OCI-LY1 (cell line): ENCODE measurements around the gene ACAA1.

Source experiments
- H2AFZ ChIP-seq: fragments of 200-600 bp; sonication (generic), shearing (Covaris generic); 2 replicates; pipeline ENCODE4 v1.6.0; 2014; ENCODE audit warnings: antibody characterized with exemption, mild to moderate bottlenecking, low read length
- H3F3A ChIP-seq: fragments of 200-600 bp; sonication (generic), shearing (Covaris generic); 2 replicates; pipeline ENCODE4 v1.6.0; 2014; ENCODE audit warnings: mild to moderate bottlenecking, antibody characterized with exemption, low read length, moderate library complexity; ENCODE audit not compliant: insufficient read depth
- H3K27ac ChIP-seq: fragments of 200-600 bp; sonication (generic); 2 replicates; pipeline ENCODE4 v1.5.1; 2014; ENCODE audit warnings: low read length, mixed run types, mild to moderate bottlenecking, low read depth; ENCODE audit not compliant: poor library complexity, severe bottlenecking
- H3K27me3 ChIP-seq: fragments of 200-600 bp; sonication (generic); 2 replicates; pipeline ENCODE4 v1.6.0; 2014; ENCODE audit warnings: antibody characterized with exemption, mild to moderate bottlenecking, low read length, moderate library complexity; ENCODE audit not compliant: insufficient read depth
- H3K36me3 ChIP-seq: fragments of 200-600 bp; sonication (generic); 2 replicates; pipeline ENCODE4 v1.6.1; 2014; ENCODE audit warnings: mild to moderate bottlenecking, antibody characterized with exemption, low read length, moderate library complexity, mixed read lengths; ENCODE audit not compliant: insufficient read depth
- H3K4me1 ChIP-seq: fragments of 200-600 bp; sonication (generic); 2 replicates; pipeline ENCODE4 v1.5.1; 2014; ENCODE audit warnings: mild to moderate bottlenecking, low read length, moderate library complexity; ENCODE audit not compliant: insufficient read depth, severe bottlenecking
- H3K4me2 ChIP-seq: fragments of 200-600 bp; sonication (generic), shearing (Covaris generic); 2 replicates; pipeline ENCODE4 v1.6.1; 2014; ENCODE audit warnings: low read length
- H3K4me3 ChIP-seq: fragments of 200-600 bp; sonication (generic); 2 replicates; pipeline ENCODE4 v1.5.1; 2014; ENCODE audit warnings: low read length, low read depth, mild to moderate bottlenecking, mixed read lengths; ENCODE audit not compliant: poor library complexity, severe bottlenecking
- H3K79me2 ChIP-seq: fragments of 200-600 bp; shearing (Covaris generic); 2 replicates; pipeline ENCODE4 v1.6.1; 2016; ENCODE audit warnings: mixed run types, low read length, mixed read lengths; ENCODE audit not compliant: insufficient read depth
- H3K9ac ChIP-seq: fragments of 200-600 bp; sonication (generic), shearing (Covaris generic); 2 replicates; pipeline ENCODE4 v1.6.1; 2014; ENCODE audit warnings: mild to moderate bottlenecking, low read length, mixed read lengths
- H3K9me2 ChIP-seq: fragments of 200-600 bp; sonication (generic), shearing (Covaris generic); 2 replicates; pipeline ENCODE4 v1.6.1; 2014; ENCODE audit warnings: low read depth, mild to moderate bottlenecking, low read length, mixed read lengths
- H3K9me3 ChIP-seq: fragments of 200-600 bp; shearing (Covaris generic); 2 replicates; pipeline ENCODE4 v1.6.1; 2014; ENCODE audit warnings: low read length, mixed read lengths
- H4K20me1 ChIP-seq: fragments of 200-600 bp; sonication (generic), shearing (Covaris generic); 2 replicates; pipeline ENCODE4 v1.6.0; 2016; ENCODE audit warnings: mild to moderate bottlenecking, low read length; ENCODE audit not compliant: insufficient read depth
- EZH2 ChIP-seq: fragments of 200-600 bp; sonication (generic), shearing (Covaris generic); IDR thresholded peaks from 2 replicates; pipeline ENCODE4 v1.8.0; 2017; ENCODE audit warnings: borderline replicate concordance, mixed run types, mild to moderate bottlenecking, antibody characterized with exemption, low read length, moderate library complexity, mixed read lengths
- TF ChIP-seq, protein P1 (sequence below): fragments of 200-600 bp; sonication (generic), shearing (Covaris generic); IDR thresholded peaks from 2 replicates; pipeline ENCODE4 v1.5.1; 2017; ENCODE audit warnings: mild to moderate bottlenecking, antibody characterized with exemption, low read length, moderate library complexity, mixed read lengths

The ACAA1 gene

DNA sequence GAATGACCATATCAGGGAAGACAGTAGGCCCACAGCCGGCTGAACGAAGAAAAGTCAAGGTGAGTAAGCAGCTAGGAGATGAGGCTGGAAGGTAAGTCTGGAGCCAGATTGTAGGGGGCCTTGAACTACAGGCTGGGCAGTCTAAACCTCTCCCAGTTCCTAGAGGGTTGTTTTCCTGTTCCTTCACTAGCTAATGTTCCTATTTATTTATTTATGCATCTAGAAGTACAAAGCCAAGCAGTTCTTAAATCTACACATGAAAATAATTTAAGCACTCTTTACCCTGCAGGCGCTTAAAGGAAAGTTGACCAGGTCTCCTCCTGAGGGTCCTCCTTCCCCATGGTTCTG, 3.7 kb downstream of the ACAA1 start:
- H3F3A ChIP-seq = no peaks in the 10 kb centered on the region
- no peak overlapping the region for H3K4me3 ChIP-seq
- peaks cover 21% of the 10 kb centered on the region for H3K4me1 ChIP-seq
- H2AFZ ChIP-seq = no peak overlapping the region
- H3K36me3 ChIP-seq = peaks cover 50% of the 10 kb centered on the region
- no peaks in the 10 kb centered on the region for H3K9me3 ChIP-seq
- H3K4me2 ChIP-seq = no peak overlapping the region
- no peaks in the 10 kb centered on the region for H3K27me3 ChIP-seq
- no peak overlapping the region for H3K9ac ChIP-seq
- H4K20me1 ChIP-seq = no peaks in the 10 kb centered on the region
- no peaks in the 10 kb centered on the region for H3K9me2 ChIP-seq
- H3K79me2 ChIP-seq = no peaks in the 10 kb centered on the region
- TF ChIP-seq, protein P1, sequence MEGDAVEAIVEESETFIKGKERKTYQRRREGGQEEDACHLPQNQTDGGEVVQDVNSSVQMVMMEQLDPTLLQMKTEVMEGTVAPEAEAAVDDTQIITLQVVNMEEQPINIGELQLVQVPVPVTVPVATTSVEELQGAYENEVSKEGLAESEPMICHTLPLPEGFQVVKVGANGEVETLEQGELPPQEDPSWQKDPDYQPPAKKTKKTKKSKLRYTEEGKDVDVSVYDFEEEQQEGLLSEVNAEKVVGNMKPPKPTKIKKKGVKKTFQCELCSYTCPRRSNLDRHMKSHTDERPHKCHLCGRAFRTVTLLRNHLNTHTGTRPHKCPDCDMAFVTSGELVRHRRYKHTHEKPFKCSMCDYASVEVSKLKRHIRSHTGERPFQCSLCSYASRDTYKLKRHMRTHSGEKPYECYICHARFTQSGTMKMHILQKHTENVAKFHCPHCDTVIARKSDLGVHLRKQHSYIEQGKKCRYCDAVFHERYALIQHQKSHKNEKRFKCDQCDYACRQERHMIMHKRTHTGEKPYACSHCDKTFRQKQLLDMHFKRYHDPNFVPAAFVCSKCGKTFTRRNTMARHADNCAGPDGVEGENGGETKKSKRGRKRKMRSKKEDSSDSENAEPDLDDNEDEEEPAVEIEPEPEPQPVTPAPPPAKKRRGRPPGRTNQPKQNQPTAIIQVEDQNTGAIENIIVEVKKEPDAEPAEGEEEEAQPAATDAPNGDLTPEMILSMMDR = no peak
- TF ChIP-seq EZH2 = no peak
- H3K27ac ChIP-seq = no peak overlapping the region

DNA sequence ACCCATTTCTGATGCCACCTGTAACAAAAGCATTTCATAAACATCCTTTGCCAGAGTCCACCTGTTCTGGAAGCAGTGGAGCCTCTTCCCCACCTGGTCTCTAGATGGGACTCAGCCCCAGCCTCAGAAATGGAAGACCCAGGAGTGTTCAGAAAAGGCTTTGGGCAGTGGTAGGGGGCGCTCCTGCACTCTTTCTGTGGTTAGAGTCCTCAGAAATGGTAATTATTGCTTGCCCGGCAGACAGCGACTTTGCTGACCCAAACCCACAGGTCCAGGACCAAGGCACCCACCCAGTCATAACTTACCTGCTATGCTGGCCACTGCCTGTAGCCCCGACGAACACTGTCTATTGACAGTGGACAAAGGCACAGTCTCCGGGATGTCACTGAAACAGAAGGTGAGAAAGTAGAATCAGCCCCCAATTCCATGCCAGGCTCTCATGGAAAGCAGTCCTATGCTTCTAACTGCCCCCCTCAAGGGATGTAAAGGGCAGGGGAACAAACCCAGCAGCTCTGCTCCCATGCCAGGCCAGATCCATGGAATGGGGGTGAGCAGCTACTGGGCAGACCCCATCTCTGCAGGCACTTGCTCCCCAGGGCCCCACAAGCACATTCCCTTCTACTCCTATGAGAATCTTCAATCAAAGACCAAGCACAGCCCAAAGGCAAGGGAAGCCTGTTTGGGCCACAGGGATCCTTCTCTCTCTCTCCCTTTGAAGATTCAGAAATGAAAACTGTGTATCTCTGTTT, 5.1 kb downstream of the ACAA1 start:
- H3K9ac ChIP-seq = no peak overlapping the region
- no peak overlapping the region for H2AFZ ChIP-seq
- peaks cover 13% of the 10 kb centered on the region for H3K4me1 ChIP-seq
- no peaks in the 10 kb centered on the region for H4K20me1 ChIP-seq
- no peak overlapping the region for H3K27ac ChIP-seq
- TF ChIP-seq EZH2 = no peak
- TF ChIP-seq, protein P1 = peak; percentile 83
- H3K9me3 ChIP-seq = no peaks in the 10 kb centered on the region
- no peaks in the 10 kb centered on the region for H3K27me3 ChIP-seq
- H3K79me2 ChIP-seq = no peaks in the 10 kb centered on the region
- H3K4me2 ChIP-seq = no peak overlapping the region
- H3K9me2 ChIP-seq = no peaks in the 10 kb centered on the region
- peaks cover 61% of the 10 kb centered on the region for H3K36me3 ChIP-seq
- H3K4me3 ChIP-seq = no peak overlapping the region
- no peaks in the 10 kb centered on the region for H3F3A ChIP-seq

DNA sequence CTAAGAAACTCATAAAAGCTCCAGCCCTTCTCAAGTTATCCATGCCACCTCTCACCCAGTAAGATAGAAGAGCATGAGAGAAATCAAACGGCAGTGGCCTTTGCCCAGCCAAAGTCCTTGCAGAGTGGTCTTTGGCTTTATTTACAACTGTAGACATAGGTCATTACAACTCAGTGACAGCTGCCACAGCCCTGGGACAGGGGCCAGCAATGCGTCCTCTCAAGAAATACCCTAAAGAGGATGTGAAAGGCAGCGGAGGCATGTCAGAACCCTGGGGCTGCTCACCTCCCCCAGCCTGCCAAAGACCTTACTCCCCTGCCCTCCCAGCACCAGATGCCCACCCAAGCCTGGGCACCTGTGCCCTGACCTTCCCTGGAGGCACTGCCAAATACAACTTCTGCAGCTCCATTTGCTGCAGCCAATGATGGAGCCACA, 6.3 kb downstream of the ACAA1 start:
- H3F3A ChIP-seq = no peaks in the 10 kb centered on the region
- TF ChIP-seq, protein P1 = no peak
- no peak for TF ChIP-seq EZH2
- no peaks in the 10 kb centered on the region for H3K9me3 ChIP-seq
- H3K4me2 ChIP-seq = no peak overlapping the region
- H3K4me3 ChIP-seq = no peak overlapping the region
- H3K36me3 ChIP-seq = peaks cover 73% of the 10 kb centered on the region
- H2AFZ ChIP-seq = no peak overlapping the region
- H3K79me2 ChIP-seq = no peaks in the 10 kb centered on the region
- peaks cover 6% of the 10 kb centered on the region for H3K4me1 ChIP-seq
- H3K9me2 ChIP-seq = no peaks in the 10 kb centered on the region
- no peaks in the 10 kb centered on the region for H4K20me1 ChIP-seq
- H3K27ac ChIP-seq = no peak overlapping the region
- no peak overlapping the region for H3K9ac ChIP-seq
- no peaks in the 10 kb centered on the region for H3K27me3 ChIP-seq
